GM12878 (cell line): ENCODE results near the gene ZDHHC19.

Source experiments
- ATF7 ChIP-seq: fragments of 450-650 bp; IDR thresholded peaks from 2 replicates; pipeline ENCODE4 v1.6.1; 2016; ENCODE audit warnings: low read depth, mild to moderate bottlenecking
- FOS ChIP-seq: IDR thresholded peaks from 3 replicates; pipeline ENCODE4 v1.6.1; 2011; ENCODE audit warnings: borderline replicate concordance; ENCODE audit not compliant: insufficient read length; ENCODE audit errors: extremely low read depth
- MYC ChIP-seq: IDR thresholded peaks from 2 replicates; pipeline ENCODE4 v1.6.1; 2011; ENCODE audit warnings: mild to moderate bottlenecking, low read length, moderate library complexity, inconsistent platforms; ENCODE audit not compliant: insufficient read depth, insufficient replicate concordance, insufficient read length, severe bottlenecking
- ZNF274 ChIP-seq: IDR thresholded peaks from one replicate; pipeline ENCODE4 v1.8.0; 2011; ENCODE audit not compliant: insufficient read length, insufficient read depth
- TF ChIP-seq, protein P1 (sequence below), 3 experiments: IDR thresholded peaks in 2 of 3; conservative IDR thresholded peaks in 1 of 3; 2 replicates each; pipeline ENCODE4 v1.5.1; 2011; ENCODE audit warnings: low read depth in 3 of 3, low read length in 3 of 3, mild to moderate bottlenecking in 3 of 3, control low read depth in 2 of 3, moderate library complexity in 2 of 3, inconsistent platforms in 1 of 3, mixed read lengths in 1 of 3; ENCODE audit not compliant: control insufficient read depth in 2 of 3, insufficient read depth in 1 of 3; ENCODE audit errors: extremely low read depth in 1 of 3

DNA sequence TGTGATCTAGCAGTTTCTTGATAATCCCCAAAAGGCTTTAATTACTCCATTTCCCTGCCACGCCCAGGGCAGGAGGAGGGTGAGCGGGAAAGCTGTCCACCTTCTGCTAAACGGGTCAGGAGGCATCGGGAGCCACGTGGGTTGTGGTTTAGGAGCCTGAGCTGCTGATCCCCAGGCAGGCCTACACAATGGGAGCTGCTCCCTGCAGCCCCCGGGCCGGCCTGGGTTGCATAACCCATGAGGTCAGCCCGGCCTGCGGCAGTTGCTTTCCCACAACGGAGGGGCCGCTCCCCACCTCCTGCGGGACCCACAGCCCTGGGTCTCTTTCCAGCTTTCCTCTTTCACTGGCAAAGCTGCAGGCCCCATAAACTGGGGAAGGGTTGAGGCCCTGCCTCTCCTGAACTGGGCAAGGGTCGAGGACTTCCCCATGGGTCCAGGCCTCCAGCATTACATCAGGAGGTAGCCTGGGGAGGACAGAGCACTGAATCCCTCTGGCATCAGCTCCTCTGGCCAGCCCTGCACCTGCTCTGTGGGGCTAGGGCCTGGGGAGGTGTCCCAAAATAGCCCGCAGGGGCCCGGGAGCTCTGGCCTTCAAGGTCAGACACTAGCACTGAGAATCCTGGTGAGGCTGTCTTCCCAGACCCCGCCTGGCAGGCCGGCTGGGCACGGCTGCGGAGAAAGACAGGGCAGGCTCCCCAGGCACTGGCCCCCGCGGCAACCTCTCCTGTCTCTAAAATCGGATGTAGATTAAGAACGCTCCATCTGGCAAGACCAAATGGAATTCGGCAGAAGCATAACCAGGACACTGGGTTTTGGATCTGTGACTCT is 47.3 kb downstream of the ZDHHC19 start:
- TF ChIP-seq ZNF274 (no peak), ATF7 (no peak), FOS (no peak), MYC (no peak)
- TF ChIP-seq, protein P1, sequence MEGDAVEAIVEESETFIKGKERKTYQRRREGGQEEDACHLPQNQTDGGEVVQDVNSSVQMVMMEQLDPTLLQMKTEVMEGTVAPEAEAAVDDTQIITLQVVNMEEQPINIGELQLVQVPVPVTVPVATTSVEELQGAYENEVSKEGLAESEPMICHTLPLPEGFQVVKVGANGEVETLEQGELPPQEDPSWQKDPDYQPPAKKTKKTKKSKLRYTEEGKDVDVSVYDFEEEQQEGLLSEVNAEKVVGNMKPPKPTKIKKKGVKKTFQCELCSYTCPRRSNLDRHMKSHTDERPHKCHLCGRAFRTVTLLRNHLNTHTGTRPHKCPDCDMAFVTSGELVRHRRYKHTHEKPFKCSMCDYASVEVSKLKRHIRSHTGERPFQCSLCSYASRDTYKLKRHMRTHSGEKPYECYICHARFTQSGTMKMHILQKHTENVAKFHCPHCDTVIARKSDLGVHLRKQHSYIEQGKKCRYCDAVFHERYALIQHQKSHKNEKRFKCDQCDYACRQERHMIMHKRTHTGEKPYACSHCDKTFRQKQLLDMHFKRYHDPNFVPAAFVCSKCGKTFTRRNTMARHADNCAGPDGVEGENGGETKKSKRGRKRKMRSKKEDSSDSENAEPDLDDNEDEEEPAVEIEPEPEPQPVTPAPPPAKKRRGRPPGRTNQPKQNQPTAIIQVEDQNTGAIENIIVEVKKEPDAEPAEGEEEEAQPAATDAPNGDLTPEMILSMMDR (IDR thresholded peaks at IDR 0.05 in 2 of 3, conservative IDR thresholded peaks at IDR 0.05 in 1 of 3; ENCODE audit: control insufficient read depth in 2 of 3, extremely low read depth in 1 of 3, insufficient read depth in 1 of 3, low read depth in 3 of 3, low read length in 3 of 3): no peak
